SK-N-SH (cell line): ENCODE results near the gene CACNA1H.

Experiments used
- ELF1 ChIP-seq: IDR thresholded peaks from 2 replicates; pipeline ENCODE4 v1.4.0; 2012
- EP300 ChIP-seq, 2 experiments: IDR thresholded peaks; 2 replicates each; pipeline versions ENCODE4 v1.4.0 to v1.6.1; 2012; ENCODE audit warnings: borderline replicate concordance in 1 of 2, low read depth in 1 of 2, low read length in 1 of 2
- GABPA ChIP-seq: IDR thresholded peaks from 2 replicates; pipeline ENCODE4 v1.4.0; 2012; ENCODE audit warnings: low read depth, mild to moderate bottlenecking
- POLR2AphosphoS5 ChIP-seq: IDR thresholded peaks from 2 replicates; pipeline ENCODE4 v1.6.1; 2012; ENCODE audit warnings: low read depth, low read length
- RCOR1 ChIP-seq: fragments of 150-350 bp; IDR thresholded peaks from 2 replicates; pipeline ENCODE4 v1.6.1; 2017; ENCODE audit warnings: antibody characterized with exemption, low read length
- SMC3 ChIP-seq: IDR thresholded peaks from 2 replicates; pipeline ENCODE4 v1.6.1; 2012; ENCODE audit warnings: low read depth, low read length, improper control_type of control experiment
- TAF1 ChIP-seq: IDR thresholded peaks from 2 replicates; pipeline ENCODE4 v1.6.1; 2012; ENCODE audit warnings: low read depth, mild to moderate bottlenecking, low read length, moderate library complexity, borderline replicate concordance
- TEAD4 ChIP-seq: IDR thresholded peaks from 2 replicates; pipeline ENCODE4 v1.4.0; 2012; ENCODE audit warnings: mild to moderate bottlenecking, borderline replicate concordance; ENCODE audit not compliant: insufficient read depth
- TF ChIP-seq, protein P1 (sequence below): fragments of 200-600 bp; sonication (generic); IDR thresholded peaks from 2 replicates; pipeline ENCODE4 v1.6.1; 2017; ENCODE audit warnings: antibody characterized with exemption, mild to moderate bottlenecking, moderate library complexity
- TF ChIP-seq, protein P2 (sequence below): fragments of 150-350 bp; IDR thresholded peaks from 2 replicates; pipeline ENCODE4 v1.6.1; 2017; ENCODE audit warnings: antibody characterized with exemption, low read length, low read depth, borderline replicate concordance

DNA sequence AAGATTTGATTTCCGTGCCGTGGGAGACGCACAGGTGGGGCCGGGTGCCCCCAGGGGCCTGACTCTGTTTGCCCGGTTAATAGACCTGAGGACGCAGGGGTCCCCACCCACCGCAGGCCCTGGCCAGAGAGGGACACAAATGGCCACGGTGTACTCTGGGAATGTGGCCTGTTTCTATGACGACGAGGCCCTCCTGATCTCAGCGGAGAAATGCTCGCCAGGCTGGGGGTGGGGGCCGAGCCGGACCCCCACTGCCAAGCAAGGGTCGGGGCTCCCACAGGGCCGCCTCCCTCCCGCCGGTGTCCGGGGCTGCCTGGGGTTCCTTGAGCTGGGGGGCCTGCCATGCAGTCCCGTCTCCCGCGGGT is 32.3 kb upstream of the CACNA1H start:
- TF ChIP-seq, protein P1, sequence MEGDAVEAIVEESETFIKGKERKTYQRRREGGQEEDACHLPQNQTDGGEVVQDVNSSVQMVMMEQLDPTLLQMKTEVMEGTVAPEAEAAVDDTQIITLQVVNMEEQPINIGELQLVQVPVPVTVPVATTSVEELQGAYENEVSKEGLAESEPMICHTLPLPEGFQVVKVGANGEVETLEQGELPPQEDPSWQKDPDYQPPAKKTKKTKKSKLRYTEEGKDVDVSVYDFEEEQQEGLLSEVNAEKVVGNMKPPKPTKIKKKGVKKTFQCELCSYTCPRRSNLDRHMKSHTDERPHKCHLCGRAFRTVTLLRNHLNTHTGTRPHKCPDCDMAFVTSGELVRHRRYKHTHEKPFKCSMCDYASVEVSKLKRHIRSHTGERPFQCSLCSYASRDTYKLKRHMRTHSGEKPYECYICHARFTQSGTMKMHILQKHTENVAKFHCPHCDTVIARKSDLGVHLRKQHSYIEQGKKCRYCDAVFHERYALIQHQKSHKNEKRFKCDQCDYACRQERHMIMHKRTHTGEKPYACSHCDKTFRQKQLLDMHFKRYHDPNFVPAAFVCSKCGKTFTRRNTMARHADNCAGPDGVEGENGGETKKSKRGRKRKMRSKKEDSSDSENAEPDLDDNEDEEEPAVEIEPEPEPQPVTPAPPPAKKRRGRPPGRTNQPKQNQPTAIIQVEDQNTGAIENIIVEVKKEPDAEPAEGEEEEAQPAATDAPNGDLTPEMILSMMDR = no peak
- TF ChIP-seq TAF1 (no peak), EP300 (IDR thresholded peaks at IDR 0.05; ENCODE audit: borderline replicate concordance in 1 of 2, low read depth in 1 of 2, low read length in 1 of 2) (no peak), GABPA (no peak), RCOR1 (no peak), POLR2AphosphoS5 (no peak), SMC3 (no peak), TEAD4 (no peak), ELF1 (no peak)
- TF ChIP-seq, protein P2, sequence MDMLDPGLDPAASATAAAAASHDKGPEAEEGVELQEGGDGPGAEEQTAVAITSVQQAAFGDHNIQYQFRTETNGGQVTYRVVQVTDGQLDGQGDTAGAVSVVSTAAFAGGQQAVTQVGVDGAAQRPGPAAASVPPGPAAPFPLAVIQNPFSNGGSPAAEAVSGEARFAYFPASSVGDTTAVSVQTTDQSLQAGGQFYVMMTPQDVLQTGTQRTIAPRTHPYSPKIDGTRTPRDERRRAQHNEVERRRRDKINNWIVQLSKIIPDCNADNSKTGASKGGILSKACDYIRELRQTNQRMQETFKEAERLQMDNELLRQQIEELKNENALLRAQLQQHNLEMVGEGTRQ = no peak
